Peyer's patch (tissue), 4 donors: ENCODE data around the gene SLC44A3.

Experiments
- POLR2A ChIP-seq, 2 donors: fragments of 450-650 bp; IDR thresholded peaks; one replicate each; pipeline ENCODE4 v1.5.1; 2017; ENCODE audit warnings: antibody characterized with exemption in 2 of 2, mild to moderate bottlenecking in 2 of 2, moderate library complexity in 2 of 2
- TF ChIP-seq, protein P1 (sequence below), 6 experiments: fragments of 450-650 bp in 4 of 6; fragments of 200-600 bp in 2 of 6; sonication (generic) in 1 of 6; IDR thresholded peaks; one replicate each; pipeline ENCODE4 v1.5.1; 2017 to 2019; ENCODE audit warnings: antibody characterized with exemption in 6 of 6, mild to moderate bottlenecking in 3 of 6, moderate library complexity in 1 of 6

- TF ChIP-seq, protein P1, sequence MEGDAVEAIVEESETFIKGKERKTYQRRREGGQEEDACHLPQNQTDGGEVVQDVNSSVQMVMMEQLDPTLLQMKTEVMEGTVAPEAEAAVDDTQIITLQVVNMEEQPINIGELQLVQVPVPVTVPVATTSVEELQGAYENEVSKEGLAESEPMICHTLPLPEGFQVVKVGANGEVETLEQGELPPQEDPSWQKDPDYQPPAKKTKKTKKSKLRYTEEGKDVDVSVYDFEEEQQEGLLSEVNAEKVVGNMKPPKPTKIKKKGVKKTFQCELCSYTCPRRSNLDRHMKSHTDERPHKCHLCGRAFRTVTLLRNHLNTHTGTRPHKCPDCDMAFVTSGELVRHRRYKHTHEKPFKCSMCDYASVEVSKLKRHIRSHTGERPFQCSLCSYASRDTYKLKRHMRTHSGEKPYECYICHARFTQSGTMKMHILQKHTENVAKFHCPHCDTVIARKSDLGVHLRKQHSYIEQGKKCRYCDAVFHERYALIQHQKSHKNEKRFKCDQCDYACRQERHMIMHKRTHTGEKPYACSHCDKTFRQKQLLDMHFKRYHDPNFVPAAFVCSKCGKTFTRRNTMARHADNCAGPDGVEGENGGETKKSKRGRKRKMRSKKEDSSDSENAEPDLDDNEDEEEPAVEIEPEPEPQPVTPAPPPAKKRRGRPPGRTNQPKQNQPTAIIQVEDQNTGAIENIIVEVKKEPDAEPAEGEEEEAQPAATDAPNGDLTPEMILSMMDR (IDR thresholded peaks at IDR 0.05): no peak
- TF ChIP-seq POLR2A (IDR thresholded peaks at IDR 0.05): no peak
Observed at GRCh38 chr1:94887603-94888171, 67.5 kb downstream of the SLC44A3 start.
